Epidermal melanocyte (primary cell): Measurements from ENCODE around the gene APBB1.

Experiments used
- DNase-seq: peaks from one replicate; pipeline ENCODE4 v3.0.0; 2011; ENCODE audit warnings: low spot score; ENCODE audit not compliant: insufficient read length

APBB1 gene

DNA sequence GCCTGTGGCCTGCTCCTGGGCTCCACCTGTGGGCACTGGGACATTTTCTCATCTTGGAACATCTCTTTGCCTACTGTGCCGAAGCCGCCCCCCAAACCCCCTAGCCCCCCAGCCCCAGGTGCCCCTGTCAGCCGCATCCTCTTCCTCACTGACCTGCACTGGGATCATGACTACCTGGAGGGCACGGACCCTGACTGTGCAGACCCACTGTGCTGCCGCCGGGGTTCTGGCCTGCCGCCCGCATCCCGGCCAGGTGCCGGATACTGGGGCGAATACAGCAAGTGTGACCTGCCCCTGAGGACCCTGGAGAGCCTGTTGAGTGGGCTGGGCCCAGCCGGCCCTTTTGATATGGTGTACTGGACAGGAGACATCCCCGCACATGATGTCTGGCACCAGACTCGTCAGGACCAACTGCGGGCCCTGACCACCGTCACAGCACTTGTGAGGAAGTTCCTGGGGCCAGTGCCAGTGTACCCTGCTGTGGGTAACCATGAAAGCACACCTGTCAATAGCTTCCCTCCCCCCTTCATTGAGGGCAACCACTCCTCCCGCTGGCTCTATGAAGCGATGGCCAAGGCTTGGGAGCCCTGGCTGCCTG lies 27.3 kb downstream of the APBB1 start:
- DNase-seq = no peak

DNA sequence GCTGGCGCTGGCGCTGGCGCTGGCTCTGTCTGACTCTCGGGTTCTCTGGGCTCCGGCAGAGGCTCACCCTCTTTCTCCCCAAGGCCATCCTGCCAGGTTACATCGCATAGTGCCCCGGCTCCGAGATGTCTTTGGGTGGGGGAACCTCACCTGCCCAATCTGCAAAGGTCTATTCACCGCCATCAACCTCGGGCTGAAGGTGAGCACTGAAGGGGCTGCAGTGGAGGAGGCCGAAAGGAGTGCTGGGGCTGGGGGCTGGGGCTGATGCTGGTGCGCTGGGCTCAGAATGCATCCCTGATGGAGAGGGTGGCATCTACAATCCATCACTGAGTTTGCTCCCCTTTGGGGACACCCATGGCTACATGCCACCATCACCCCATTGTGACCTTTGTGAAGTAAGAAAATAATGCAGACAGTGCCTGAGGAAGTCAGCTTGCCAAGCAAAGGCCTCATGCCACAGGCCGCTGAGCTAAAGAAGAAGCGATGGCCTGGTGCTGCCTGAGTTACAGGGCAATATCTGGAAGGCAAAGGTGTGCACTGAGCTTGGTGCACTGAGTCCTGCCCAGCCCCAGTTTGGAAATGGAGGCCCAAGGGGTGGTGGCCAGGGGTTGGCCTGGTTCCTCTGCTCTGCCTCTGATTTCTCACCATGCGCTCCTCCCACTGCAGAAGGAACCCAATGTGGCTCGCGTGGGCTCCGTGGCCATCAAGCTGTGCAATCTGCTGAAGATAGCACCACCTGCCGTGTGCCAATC lies 28.0 kb downstream of the APBB1 start:
- no peak for DNase-seq

DNA sequence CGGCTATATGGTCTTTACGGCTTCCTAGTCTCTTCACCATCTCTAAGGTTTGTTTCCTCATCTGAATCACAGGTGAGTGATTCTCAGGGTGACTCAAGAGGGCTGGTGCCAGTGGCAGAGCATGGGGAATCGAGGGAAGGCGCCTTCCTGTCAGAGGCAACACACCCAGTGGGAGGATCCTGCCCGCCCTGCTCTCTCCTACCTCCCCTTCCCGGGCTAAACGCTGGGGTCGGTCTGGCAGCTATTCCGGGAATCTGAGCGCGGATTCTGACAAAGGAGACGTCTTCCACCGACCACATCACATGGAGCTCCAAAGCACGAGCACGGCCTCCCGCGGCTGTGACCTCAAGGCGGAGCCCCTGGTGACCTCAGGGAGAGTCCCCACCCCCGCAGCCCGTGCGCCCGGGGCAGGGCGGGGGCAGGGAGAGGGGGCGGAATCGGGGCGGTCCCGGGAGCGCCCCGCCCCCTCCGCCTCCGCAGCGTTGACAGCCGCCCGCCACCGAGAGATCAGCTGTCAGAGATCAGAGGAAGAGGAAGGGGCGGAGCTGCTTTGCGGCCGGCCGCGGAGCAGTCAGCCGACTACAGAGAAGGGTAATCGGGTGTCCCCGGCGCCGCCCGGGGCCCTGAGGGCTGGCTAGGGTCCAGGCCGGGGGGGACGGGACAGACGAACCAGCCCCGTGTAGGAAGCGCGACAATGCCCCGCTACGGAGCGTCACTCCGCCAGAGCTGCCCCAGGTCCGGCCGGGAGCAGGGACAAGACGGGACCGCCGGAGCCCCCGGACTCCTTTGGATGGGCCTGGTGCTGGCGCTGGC lies 28.8 kb downstream of the APBB1 start, which contains the start of gene SMPD1:
Gene SMPD1 (plus strand): TSS at position 570 of the 813 bp plus-strand sequence. CDS start 125 bp downstream, at position 695.
- DNase-seq = peak; percentile 91

DNA sequence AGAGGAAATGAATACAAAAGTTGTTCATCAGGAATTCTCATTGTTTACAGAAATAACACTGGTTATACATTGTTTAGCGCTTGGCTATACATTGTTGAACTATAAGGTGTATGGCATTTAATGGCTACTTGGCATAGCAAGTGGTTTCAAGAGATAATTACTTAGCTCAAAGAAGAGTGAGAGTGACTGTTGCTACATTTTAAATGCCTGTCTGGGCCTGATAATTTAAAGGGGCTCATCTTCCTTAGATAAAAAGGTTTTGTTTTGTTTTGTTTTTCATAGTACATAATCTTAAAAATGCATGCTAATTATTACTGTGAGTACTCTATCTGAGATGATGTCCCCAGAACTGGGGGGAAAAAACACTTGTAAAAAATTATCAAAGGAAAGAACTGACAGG lies 30.1 kb downstream of the APBB1 start:
- no peak for DNase-seq

DNA sequence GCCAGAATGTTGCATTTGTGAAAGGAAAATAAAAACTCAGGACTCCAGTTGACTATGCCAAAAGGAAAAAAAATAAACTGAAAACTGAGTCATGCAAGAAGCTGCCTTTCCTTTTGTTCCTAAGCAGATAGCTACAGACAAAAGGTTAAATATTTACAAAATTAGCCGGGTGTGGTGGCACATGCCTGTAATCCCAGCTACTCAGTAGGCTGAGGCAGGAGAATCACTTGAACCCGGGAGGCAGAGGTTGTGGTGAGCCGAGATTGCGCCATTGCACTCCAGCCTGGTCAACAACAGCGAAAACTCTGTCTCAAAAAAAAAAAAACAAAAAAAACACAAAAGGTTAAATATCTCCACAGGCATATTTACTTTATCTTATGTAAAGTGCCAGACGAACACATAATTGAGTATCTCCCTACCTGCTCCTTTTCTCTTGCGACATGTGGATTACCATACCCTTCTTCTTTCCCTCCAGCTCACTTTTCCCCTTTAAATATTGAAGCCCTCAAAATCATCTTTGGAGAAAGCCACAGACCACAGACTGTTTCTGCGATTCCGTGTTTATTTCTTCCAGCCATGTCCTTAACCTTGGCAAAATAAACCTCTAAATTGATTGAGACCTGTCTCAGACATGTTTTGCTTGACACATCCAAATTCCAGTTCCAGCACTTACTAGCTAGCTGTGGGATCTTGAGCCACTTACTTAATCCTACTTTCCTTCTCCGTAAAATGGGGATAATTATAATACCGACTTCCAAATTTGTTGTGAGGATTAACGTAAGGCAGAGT lies 30.9 kb downstream of the APBB1 start:
- no peak for DNase-seq

DNA sequence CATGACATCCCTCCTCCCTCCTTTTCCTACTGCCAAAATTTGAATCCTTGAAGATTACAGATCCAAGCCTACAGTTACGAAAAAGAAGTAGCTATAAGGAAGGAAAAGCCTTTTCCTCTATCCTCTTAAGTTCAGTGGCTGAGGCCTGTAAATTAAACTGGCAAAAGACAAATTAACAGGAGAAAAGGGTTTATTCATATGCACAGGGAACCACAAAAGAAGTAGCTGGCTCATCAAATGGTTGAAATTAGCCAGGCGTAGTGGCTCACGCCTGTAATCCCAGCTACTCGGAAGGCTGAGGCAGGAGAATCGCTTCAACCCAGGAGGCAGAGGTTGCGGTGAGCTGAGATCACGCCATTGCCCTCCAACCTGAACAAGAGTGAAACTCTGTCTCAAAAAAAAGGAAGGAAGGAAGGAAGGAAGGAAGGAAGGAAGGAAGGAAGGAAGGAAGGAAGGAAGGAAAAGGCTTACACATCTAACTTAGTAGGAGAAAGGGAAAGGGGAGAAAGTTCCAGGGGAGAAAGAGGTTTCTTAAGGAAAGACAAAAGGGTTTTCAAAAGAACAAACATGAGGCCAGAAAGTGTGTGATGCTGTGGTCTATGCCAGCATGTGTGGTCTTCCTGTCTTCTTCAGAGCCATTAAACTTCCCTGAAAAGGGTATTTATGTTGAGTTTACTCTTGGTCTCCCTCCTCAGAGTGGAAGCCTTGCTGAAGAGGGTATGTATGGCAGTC lies 33.7 kb downstream of the APBB1 start:
- DNase-seq = no peak

DNA sequence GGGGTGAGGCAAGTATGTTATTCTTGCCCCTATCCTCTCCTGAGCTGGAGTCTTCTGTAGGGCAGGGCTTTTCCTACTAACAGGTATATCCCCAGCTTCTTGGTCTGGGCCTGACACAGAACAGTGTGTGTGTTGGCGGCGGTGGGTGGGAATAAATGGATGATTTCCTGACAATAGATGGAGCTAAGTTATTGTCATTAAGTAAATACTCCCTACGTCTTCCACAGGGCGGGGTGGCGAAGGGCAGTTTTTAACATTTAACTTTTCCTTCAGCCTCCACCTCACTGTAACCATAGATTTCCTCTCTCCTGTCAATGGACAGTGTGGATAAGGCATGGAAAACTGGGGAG lies 40.3 kb downstream of the APBB1 start:
- no peak for DNase-seq

DNA sequence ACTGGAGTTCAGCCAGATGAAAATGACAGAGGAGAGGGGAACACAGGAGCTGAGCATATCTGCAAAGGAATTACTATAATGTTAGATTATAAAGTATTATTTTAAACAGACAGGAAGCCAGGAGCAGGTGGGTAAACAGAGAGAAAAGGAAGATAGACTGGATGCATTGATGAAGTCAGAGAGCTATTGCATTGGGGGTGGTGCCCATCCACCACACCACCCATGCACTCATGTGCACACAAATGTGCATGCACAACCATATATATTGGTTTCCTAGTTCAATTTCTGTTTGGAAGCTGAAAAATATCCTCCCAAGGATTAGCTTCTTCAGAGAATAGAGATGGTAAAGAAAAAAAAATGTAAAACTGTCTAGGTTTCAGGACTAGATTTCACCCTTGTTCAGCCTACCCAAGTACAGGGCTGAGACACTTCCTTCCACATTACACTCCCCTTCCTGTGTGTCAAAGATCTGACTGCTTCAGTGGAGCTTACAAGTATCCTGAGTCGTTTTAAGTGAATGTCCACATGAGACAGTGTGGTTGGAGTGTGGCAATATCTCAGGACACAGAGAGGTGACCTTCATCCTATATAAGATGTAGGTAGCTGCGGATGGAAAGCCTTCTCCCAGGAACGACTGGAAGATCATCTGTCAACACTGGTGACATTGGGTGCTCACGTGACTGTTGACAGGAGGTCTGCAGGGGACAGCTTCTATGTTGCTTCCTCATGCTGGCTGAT lies 40.8 kb downstream of the APBB1 start:
- no peak for DNase-seq

DNA sequence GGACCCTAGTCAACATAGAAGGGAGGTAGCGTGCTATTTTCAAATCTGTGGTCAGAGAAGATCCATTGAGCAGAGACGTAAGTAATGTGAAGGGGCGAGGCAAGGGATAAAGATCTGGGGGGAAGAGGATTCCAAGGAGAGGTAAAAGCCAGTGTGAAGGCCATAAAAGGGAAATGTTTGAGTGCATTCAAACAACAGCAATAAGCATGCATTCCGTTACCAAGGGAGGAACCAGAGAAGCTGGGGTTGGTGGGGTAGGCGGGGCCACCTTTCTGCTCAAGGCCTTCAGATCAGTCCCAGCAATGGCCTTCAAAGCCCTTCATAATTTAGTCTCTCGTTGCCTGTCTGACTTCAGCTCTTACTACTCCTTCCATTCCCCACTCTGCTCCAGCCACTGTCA lies 47.1 kb downstream of the APBB1 start:
- no peak for DNase-seq

DNA sequence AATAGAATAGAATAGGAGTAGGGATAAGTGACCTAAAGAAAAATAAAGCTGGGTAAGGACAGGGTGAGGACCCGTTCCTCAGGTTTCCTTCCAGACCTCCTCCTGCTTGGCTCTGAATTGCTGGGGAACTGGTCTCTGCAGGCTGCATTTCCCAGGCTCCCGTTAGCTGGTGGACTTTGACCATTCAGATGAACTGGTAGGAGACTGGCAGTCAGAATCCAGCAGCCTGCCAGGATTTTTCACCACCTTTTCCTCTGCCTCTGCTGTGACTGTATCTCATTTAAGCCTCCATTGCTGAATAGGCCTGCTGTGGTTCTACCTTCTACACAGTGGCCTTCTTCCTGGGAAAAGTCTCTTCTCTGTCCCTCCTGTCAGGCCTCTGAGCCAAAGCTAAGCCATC lies 53.2 kb downstream of the APBB1 start:
- DNase-seq = no peak

DNA sequence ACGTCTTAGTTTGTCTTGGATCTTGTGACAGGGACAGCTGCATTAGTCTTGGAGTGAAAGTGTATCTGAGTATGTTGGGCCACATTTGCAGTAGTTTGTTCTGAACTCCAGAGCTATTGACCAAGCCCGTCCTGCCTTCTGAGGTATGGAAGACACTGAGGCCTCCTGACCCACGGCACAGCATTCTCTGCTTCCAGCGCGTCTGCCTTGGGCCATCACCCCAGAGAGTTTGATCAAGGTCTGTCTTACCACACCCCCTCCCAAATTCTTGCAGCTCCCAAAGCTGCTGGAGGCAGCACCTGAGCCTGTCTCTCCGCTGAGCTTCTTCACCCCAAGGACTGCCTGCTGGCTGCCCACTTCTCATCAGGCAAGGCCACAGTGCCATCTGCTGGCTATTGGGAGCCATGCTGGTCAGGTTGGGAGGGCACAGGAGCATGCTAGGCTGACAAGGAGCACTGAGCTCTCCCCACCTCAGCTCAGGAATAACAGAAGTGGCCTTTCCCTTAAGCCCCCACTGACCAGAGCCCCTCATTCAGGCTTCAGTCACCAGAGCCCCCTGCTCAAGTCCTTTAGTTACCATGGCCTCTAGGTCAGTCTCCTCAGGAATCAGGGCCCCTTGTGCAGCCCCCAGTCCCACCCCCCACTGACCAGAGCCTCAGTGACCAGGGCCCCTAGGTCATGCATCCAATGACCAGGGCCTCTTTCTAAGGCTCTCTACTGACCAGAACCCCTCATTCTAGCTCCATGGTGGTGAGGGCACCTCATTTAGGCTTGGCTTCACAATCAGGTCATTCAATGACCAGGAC lies 55.8 kb downstream of the APBB1 start:
- DNase-seq = peak; percentile 71

DNA sequence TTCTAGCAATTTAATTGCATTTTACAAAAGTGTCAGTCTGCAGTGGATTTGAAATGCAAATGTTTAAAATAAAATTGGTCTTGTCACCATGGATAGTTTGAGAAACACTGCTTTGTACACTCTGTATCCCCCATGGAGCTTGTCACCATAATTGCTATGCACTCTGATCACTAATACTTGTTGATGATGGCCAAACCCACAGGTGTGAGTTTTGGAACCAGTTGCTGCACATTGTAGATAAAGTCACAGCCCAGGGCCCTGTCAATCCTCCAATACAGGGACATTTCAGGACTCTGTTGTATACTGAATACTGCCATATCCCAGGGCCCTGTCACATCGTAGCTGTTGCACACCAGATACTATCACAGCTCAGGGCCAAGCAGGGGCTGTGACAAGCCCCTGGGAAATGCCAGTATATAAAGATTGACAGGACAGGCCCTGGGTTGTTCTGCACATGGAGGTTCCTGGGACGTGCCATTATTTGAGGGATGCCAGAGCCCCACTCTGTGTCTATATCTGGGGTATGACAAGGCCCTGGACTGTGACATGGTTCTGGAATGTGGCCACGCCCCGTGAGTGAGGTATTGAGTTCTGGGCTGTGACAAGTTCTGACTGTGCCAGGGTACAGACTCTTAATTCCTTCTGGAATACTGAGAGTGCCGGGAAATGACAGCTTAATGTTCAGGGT lies 56.6 kb downstream of the APBB1 start:
- no peak for DNase-seq

DNA sequence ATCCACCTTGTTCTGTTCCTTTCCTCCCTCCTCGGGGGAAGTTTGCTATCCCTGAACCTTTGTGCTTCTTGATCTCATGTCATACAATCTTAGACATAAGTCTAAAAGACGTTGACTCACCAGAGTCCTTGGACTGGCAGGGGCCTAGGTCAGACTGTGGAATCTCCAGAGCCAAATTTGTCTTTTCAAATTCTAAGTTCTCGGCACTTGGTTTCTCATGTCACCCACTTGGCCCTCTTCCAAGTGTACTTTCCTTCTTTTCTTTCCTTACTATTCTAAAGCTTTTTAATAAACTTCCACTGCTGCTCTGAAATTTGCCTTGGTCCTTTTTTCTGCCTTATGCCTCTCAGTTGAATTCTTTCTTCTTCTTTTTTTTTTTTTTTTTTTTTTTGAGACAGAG lies 58.7 kb downstream of the APBB1 start:
- DNase-seq = no peak

DNA sequence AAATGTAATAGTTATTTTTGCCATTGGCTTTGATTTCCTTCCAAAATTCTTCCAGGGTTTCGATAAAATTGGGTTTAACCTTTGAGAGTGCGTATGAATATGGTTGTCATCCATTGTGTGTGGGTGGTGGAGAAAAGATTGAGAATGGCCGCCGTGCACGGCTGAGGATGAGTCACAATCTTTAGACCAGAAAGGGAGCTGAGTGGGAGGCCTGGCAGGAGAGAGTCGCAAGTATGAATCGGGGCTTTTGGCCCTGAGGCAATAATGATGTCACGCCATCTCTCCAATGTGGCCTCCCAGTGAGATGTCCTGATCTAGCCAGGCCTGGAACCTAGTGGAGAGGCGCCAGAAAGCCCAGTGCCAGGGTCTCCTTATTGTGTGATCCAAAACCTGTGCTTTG lies 61.7 kb downstream of the APBB1 start:
- DNase-seq = no peak

DNA sequence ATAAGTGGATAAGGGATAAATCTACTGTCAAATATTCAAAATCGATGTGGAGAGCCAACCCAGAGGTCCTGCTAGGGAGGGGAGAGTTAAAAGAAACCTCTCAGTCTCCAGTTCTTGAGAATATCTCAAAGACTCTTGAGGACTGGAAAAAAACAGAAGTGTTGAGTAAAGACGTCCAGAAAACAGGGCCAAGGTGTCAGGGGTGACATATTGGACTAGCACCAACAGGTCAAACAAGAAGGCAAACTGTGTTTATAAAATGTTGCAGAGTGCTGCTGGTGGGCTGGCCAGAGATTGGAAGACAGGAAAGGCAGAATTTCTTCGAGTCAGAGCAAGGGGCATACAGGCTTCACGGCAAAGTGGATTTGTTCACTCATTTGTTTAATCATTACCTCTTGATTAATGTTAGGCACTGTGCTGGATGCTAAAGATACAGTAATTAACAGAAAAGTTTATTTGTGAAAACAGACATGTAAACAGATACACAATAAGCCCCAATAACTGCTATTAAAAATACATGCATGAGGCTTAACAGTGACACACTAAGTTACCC lies 62.3 kb downstream of the APBB1 start:
- DNase-seq = no peak

DNA sequence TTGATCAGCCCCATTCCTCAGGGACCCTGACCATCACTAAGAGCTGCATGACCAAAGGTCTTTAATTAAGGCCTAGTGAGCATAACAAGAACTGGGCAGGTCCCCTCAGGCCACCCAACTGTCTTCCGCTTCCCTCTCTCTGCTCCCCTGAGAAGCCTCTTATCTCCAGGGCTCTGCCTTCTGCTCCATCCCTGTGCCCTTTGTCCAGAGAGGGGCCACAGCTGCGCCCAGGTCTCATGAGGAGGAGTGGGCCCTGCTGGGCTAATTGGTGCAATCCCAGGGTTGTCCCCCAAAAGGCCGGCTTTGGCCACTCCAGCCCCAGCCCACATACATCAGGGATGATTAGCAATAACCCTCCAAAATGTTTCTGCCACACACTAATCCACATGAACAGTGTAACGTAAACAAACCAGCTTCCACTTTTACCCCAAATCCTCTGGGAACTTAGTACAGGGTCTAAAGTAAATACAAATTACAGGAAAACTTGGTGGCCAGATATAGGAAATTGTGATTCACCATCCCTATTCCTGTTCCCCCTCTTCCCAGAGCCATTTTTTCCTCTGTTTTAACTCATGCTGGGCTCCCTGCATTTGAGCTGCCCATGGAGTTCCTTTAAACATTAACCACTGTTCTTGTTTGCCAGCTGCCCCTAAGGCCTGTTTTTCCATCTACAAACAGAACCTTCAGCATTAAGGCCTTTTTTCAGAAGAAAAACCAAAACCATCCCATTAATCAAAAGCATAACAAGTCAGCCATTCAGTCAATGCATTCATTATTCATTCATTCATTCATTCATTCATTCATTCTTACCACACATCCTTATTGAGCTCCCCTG lies 64.0 kb downstream of the APBB1 start:
- DNase-seq = no peak

DNA sequence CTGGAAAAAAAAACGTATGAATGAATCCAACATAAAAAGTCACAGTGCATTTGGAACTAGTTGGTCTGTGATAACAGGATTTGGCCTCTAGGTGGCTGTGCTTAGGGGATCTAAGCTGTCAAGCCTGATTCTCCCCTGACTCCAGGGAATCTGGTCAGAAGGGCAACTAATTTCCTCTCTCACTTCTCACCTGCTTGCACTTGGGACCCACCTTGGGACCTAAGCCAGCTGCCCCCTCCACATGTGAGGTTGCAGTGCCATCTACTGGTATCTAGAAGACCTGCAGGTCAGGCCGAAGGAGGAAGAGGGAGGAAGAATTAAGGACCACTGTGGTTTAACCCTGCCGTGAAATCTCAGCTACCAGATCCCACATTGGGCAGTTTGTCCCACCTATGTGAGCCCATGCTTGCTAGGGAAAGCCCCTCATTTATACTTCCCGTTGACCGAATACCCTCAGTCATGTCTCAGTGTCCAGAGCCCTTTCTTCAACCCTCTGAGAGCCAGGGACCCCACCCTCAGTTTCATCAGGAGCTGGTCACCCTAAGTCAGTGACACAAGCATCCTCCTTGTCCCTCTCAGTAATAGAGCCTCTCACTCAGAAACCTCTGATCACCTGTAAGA lies 65.4 kb downstream of the APBB1 start:
- peak; percentile 28 for DNase-seq
